ENCODE data around the gene PRKN. TPM values are rescaled to one million over a fixed set of nuclear protein-coding genes. Genes with fewer than 3 reads are reported as not detected.

The PRKN gene
- total and polyA plus RNA-seq, 2 donors (not counting 3 experiments of a cell fraction or from before 2014, with no cell fraction given), result 0.06 TPM; not detected in 1

GRCh38 chr6:161631676-161632194, 1095.8 kb downstream of the PRKN start:
- H3K9ac ChIP-seq (replicated peaks; ENCODE audit: extremely low read depth, insufficient read depth, low read length), result no peak overlapping the region
- dilution Hi-C loops (cut with MboI; ENCODE audit: extremely low pct_ligation_motif_present, low sequenced_read_pairs) (no loop called here), intact Hi-C loops (cut with micrococcal nuclease) (no loop called here)
- no peak overlapping the region for H2AFZ ChIP-seq (ENCODE audit: low read depth, low read length)
- H3K4me3 ChIP-seq (replicated peaks in 1 of 3; ENCODE audit: insufficient read depth in 1 of 3, low read depth in 1 of 3, low read length in 3 of 3), result no peak overlapping the region
- ChIA-PET CTCF (no interaction called here), POLR2A (no interaction called here)
- no peaks in the 10 kb centered on the region for H3K4me1 ChIP-seq (ENCODE audit: control insufficient read depth, extremely low read depth, insufficient read depth, low read length)
- H3K9me3 ChIP-seq (replicated peaks; ENCODE audit: control insufficient read depth, insufficient read depth, low read length), result no peaks in the 10 kb centered on the region
- H3K79me2 ChIP-seq (ENCODE audit: control insufficient read depth, insufficient read depth, low read length), result no peaks in the 10 kb centered on the region
- H3K9me1 ChIP-seq (replicated peaks; ENCODE audit: control insufficient read depth, extremely low read depth, insufficient read depth, low read length), result no peaks in the 10 kb centered on the region
- H3K36me3 ChIP-seq (ENCODE audit: control insufficient read depth in 2 of 2, extremely low read depth in 1 of 2, insufficient read depth in 2 of 2, low read length in 2 of 2), result no peaks in the 10 kb centered on the region
- TF ChIP-seq CTCF (IDR thresholded peaks at IDR 0.05; ENCODE audit: extremely low read depth in 1 of 2, insufficient read depth in 1 of 2, low read depth in 1 of 2, low read length in 2 of 2), result no peak
- no peak for TF ChIP-seq GATA2 (IDR thresholded peaks at IDR 0.05; ENCODE audit: insufficient read depth, insufficient read length, low read depth, low read length)
- TF ChIP-seq FOS (IDR thresholded peaks at IDR 0.05; ENCODE audit: borderline replicate concordance, insufficient read depth, low read length), result no peak
- TF ChIP-seq MAX (IDR thresholded peaks at IDR 0.05; ENCODE audit: insufficient read depth, insufficient read length), result no peak
- no peak for TF ChIP-seq JUN (IDR thresholded peaks at IDR 0.05; ENCODE audit: borderline replicate concordance, insufficient read depth, insufficient read length, low read depth)
- no peak for TF ChIP-seq MYC (IDR thresholded peaks at IDR 0.05; ENCODE audit: low read depth, low read length)
- no peak for TF ChIP-seq EZH2 (IDR thresholded peaks at IDR 0.05; ENCODE audit: borderline replicate concordance, low read depth, low read length, severe bottlenecking)
- no peak for TF ChIP-seq POLR2A (IDR thresholded peaks at IDR 0.05; ENCODE audit: low read depth, low read length)
- no peak for TF ChIP-seq POLR2AphosphoS5 (IDR thresholded peaks at IDR 0.05; ENCODE audit: insufficient read depth, low read depth, low read length)
- no peak for FAIRE-seq
- no peak overlapping the region for H3K4me2 ChIP-seq (ENCODE audit: insufficient read depth, low read length)
- H4K20me1 ChIP-seq (replicated peaks; ENCODE audit: control insufficient read depth, extremely low read depth, insufficient read depth, low read length), result no peaks in the 10 kb centered on the region
- peak; percentile 6 for DNase-seq (ENCODE audit: low read depth, low spot score)
- no TSS peak for BruUV-seq (replicated peaks)
- no peaks in the 10 kb centered on the region for H3K27me3 ChIP-seq (ENCODE audit: control insufficient read depth in 2 of 2, insufficient read depth in 2 of 2, low read length in 2 of 2)
- no peak overlapping the region for H3K27ac ChIP-seq (ENCODE audit: insufficient read depth, low read depth, low read length)

Measured in endothelial cell of umbilical vein (primary cell).